Muscle layer of colon (tissue), 2 donors: Measurements from ENCODE around the gene EFNA5.

Experiments used
- H3K27ac ChIP-seq: one replicate; pipeline ENCODE4 v1.7.0; 2013; ENCODE audit warnings: low read depth, mild to moderate bottlenecking, low read length, moderate library complexity
- H3K27me3 ChIP-seq, 2 donors: one replicate each; pipeline ENCODE4 v1.7.0; 2013; ENCODE audit warnings: low read length in 2 of 2, mild to moderate bottlenecking in 2 of 2; ENCODE audit not compliant: insufficient read depth in 2 of 2, control insufficient read depth in 1 of 2
- H3K36me3 ChIP-seq: one replicate; pipeline ENCODE4 v1.7.0; 2013; ENCODE audit warnings: mild to moderate bottlenecking, low read length; ENCODE audit not compliant: insufficient read depth
- H3K4me1 ChIP-seq: one replicate; pipeline ENCODE4 v1.7.0; 2013; ENCODE audit warnings: mild to moderate bottlenecking, low read length; ENCODE audit not compliant: insufficient read depth
- H3K4me3 ChIP-seq, 2 donors: one replicate each; pipeline ENCODE4 v1.7.0; 2013; ENCODE audit warnings: low read length in 2 of 2, low read depth in 1 of 2, mild to moderate bottlenecking in 1 of 2, moderate library complexity in 1 of 2
- H3K9ac ChIP-seq: one replicate; pipeline ENCODE4 v1.7.0; 2013; ENCODE audit warnings: low read length
- H3K9me3 ChIP-seq: one replicate; pipeline ENCODE4 v1.7.0; 2013; ENCODE audit warnings: mild to moderate bottlenecking, low read length
- donor health status: abdominal sarcoma.
- donor health status: Adenocarcinoma of cecum.

The EFNA5 gene

GRCh38 chr5:107670932-107671741, at the start of gene EFNA5:
Gene EFNA5, minus strand, starts transcription at chr5:107670937.
- Histone ChIP-seq H3K9ac (no peak within 1 kb of the TSS), H3K36me3 (no peaks in the 10 kb centered on the region), H3K9me3 (no peaks in the 10 kb centered on the region), H3K4me3 (peak within 1 kb of the TSS; percentile 79 to 88), H3K27ac (peak within 1 kb of the TSS; percentile 71), H3K4me1 (peaks cover 4% of the 10 kb centered on the region), H3K27me3 (peaks cover 0 to 17% of the 10 kb centered on the region in 2 donors)

- no peak overlapping the region for H3K9ac ChIP-seq
- H3K9me3 ChIP-seq: peaks cover 8% of the 10 kb centered on the region
- no peaks in the 10 kb centered on the region for H3K4me1 ChIP-seq
- H3K27me3 ChIP-seq: no peaks in the 10 kb centered on the region
- H3K4me3 ChIP-seq: no peak overlapping the region
- H3K36me3 ChIP-seq: no peaks in the 10 kb centered on the region
- no peak overlapping the region for H3K27ac ChIP-seq
Measured at GRCh38 chr5:107719034-107719606, 48.4 kb upstream of the EFNA5 start.

GRCh38 chr5:107717816-107718215, 47.1 kb upstream of the EFNA5 start:
- H3K27me3 ChIP-seq: no peaks in the 10 kb centered on the region
- no peaks in the 10 kb centered on the region for H3K4me1 ChIP-seq
- H3K9ac ChIP-seq: no peak overlapping the region
- H3K4me3 ChIP-seq: no peak overlapping the region
- no peak overlapping the region for H3K27ac ChIP-seq
- H3K9me3 ChIP-seq: peaks cover 8% of the 10 kb centered on the region
- H3K36me3 ChIP-seq: no peaks in the 10 kb centered on the region

- no peaks in the 10 kb centered on the region for H3K27me3 ChIP-seq
- H3K27ac ChIP-seq: no peak overlapping the region
- no peak overlapping the region for H3K9ac ChIP-seq
- H3K9me3 ChIP-seq: no peaks in the 10 kb centered on the region
- no peaks in the 10 kb centered on the region for H3K36me3 ChIP-seq
- H3K4me3 ChIP-seq: no peak overlapping the region
- H3K4me1 ChIP-seq: no peaks in the 10 kb centered on the region
Measured at GRCh38 chr5:107713228-107713627, 42.5 kb upstream of the EFNA5 start.

- Histone ChIP-seq H3K27me3 (no peaks in the 10 kb centered on the region), H3K4me3 (no peak overlapping the region), H3K9ac (no peak overlapping the region), H3K9me3 (no peaks in the 10 kb centered on the region), H3K36me3 (no peaks in the 10 kb centered on the region), H3K4me1 (no peaks in the 10 kb centered on the region), H3K27ac (no peak overlapping the region)
Measured at GRCh38 chr5:107712359-107712870, 41.7 kb upstream of the EFNA5 start.

- no peaks in the 10 kb centered on the region for H3K27me3 ChIP-seq
- H3K9me3 ChIP-seq: no peaks in the 10 kb centered on the region
- no peaks in the 10 kb centered on the region for H3K36me3 ChIP-seq
- no peaks in the 10 kb centered on the region for H3K4me1 ChIP-seq
- no peak overlapping the region for H3K4me3 ChIP-seq
- H3K27ac ChIP-seq: no peak overlapping the region
- no peak overlapping the region for H3K9ac ChIP-seq
Measured at GRCh38 chr5:107705402-107706014, 34.8 kb upstream of the EFNA5 start.

- H3K9ac ChIP-seq: no peak overlapping the region
- H3K4me1 ChIP-seq: no peaks in the 10 kb centered on the region
- H3K27ac ChIP-seq: no peak overlapping the region
- no peak overlapping the region for H3K4me3 ChIP-seq
- no peaks in the 10 kb centered on the region for H3K9me3 ChIP-seq
- no peaks in the 10 kb centered on the region for H3K27me3 ChIP-seq
- no peaks in the 10 kb centered on the region for H3K36me3 ChIP-seq
Measured at GRCh38 chr5:107704681-107705401, 34.1 kb upstream of the EFNA5 start.

- H3K27ac ChIP-seq: no peak overlapping the region
- H3K4me3 ChIP-seq: no peak overlapping the region
- H3K27me3 ChIP-seq: no peaks in the 10 kb centered on the region
- H3K4me1 ChIP-seq: no peaks in the 10 kb centered on the region
- H3K9me3 ChIP-seq: no peaks in the 10 kb centered on the region
- H3K36me3 ChIP-seq: no peaks in the 10 kb centered on the region
- H3K9ac ChIP-seq: no peak overlapping the region
Measured at GRCh38 chr5:107700481-107700880, 29.7 kb upstream of the EFNA5 start.

GRCh38 chr5:107699425-107699824, 28.7 kb upstream of the EFNA5 start:
- Histone ChIP-seq H3K4me1 (no peaks in the 10 kb centered on the region), H3K9ac (no peak overlapping the region), H3K36me3 (no peaks in the 10 kb centered on the region), H3K27ac (no peak overlapping the region), H3K4me3 (no peak overlapping the region), H3K9me3 (no peaks in the 10 kb centered on the region), H3K27me3 (no peaks in the 10 kb centered on the region)

GRCh38 chr5:107698286-107698685, 27.5 kb upstream of the EFNA5 start:
- Histone ChIP-seq H3K36me3 (no peaks in the 10 kb centered on the region), H3K4me3 (no peak overlapping the region), H3K27me3 (no peaks in the 10 kb centered on the region), H3K4me1 (no peaks in the 10 kb centered on the region), H3K9me3 (no peaks in the 10 kb centered on the region), H3K27ac (no peak overlapping the region), H3K9ac (no peak overlapping the region)

- H3K27ac ChIP-seq: no peak overlapping the region
- H3K4me1 ChIP-seq: no peaks in the 10 kb centered on the region
- H3K4me3 ChIP-seq: no peak overlapping the region
Measured at GRCh38 chr5:107696498-107696897, 25.8 kb upstream of the EFNA5 start.

More at GRCh38 chr5:107696498-107696897, 25.8 kb upstream of the EFNA5 start:
- Histone ChIP-seq H3K9ac (no peak overlapping the region), H3K36me3 (no peaks in the 10 kb centered on the region), H3K27me3 (no peaks in the 10 kb centered on the region), H3K9me3 (no peaks in the 10 kb centered on the region)
